ENCODE measurements around the gene PRDM16.

The PRDM16 gene

GRCh38 chr1:3215198-3216014, 146.4 kb downstream of the PRDM16 start:
- no peak for DNase-seq

GRCh38 chr1:3216015-3216391, 147.0 kb downstream of the PRDM16 start:
- DNase-seq, result no peak

GRCh38 chr1:3217181-3217641, 148.2 kb downstream of the PRDM16 start:
- DNase-seq, result no peak

- no peak for DNase-seq
Measured at GRCh38 chr1:3217979-3218679, 149.1 kb downstream of the PRDM16 start.

DNA sequence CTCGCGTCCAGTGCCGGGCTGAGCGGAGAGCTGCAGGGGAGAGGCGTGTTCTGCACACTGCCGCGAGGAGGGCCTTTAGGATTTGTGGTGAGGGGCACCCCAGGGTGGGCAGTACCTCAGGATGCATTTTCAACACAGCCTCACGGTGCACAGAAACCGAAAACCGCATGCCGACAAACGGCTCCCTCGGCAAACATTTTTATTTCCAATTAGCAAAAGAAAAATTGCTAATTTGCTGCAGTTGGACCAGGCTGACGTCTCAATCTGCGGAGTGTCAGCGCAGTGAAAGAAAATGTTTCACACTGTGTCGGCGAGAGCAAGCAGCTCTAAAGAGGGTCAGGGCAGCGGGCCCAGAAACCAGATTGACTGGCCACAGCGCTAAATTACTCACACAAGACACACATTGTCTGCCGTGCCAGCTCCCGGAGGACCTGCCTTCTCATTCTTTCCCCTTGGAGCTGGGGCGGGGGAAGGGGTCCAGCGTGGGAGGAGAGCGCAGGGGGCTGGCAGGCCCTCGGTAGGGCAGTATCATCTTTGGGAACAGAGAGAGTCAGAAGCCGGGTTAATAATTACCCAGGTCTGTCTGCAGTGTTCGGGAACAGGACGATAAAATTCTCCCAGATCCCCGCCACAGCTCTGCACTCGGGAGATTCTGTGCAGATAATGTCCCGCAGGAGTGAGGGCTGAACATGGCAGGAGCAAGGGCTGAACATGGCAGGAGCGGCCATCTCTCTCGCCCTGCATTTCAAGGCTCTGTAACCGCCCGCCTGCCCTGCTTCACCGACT, 150.2 kb downstream of the PRDM16 start:
- DNase-seq, result peak; percentile 69

- no peak for DNase-seq
Measured at GRCh38 chr1:3219791-3220467, 150.9 kb downstream of the PRDM16 start.

DNA sequence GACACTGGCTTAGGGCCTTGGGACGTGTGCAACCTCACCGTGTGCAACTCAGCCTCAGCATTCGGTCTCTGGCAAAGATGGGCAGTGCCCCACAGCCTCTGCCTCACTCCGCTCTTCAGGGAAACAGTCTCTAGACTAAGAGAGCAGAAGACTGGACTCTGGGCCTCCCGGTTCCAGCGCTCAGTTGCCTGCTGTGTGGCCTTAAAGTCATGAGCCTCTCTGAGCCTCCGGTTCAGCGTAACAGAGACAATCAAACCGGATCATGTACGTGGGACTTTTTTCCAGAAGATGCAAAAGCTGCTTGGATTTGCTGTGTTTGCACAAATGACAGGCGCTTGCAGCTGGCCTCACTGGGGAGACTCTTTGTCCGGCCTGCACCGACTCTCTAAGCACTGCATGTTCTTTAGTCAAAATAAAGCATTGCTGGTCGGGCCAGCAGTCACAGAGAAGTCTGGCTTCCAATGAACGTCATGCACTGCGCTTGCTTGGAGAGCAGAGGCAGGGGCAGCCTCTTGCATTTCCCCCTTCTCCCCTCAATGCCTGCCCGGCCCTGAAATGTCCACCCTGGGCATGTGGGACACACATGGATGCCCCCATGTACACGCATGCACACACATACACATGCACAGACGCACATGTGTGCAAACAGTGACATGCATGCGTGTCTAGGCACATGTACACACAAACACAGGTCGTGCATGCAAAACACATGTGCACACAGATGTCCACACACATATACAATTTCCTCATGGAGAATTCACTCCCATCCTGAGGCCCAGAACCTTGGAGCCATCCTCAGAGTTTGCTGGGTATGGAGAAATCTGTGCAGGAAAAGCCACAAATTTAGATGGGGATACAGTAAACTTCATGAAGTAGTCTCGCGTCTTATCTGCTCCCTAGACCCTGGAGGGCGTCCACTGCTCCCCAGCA, 152.4 kb downstream of the PRDM16 start:
- DNase-seq, result no peak

GRCh38 chr1:3222042-3222692, 153.2 kb downstream of the PRDM16 start:
- DNase-seq, result no peak

GRCh38 chr1:3225661-3226060, 156.7 kb downstream of the PRDM16 start:
- no peak for DNase-seq

DNA sequence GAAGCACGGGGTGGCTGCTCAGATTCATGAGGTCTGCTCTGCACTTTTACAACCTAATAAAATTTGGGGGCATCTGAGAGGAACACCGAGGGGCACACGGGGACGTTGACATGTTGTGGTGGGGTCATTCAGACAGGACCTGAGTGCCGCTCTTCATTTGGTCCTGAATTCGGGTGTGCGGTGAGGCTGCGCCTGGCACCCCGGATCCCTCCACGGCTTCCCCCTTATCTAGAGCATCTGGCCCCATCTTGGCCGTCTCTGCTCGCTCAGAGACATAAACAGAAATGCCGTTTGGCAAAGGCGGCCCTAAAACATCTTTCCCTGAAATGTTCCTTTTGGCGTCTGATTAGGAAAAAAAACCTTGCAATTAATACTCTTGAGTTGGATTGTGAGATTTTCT, 157.2 kb downstream of the PRDM16 start:
- no peak for DNase-seq

- DNase-seq, result no peak
Measured at GRCh38 chr1:3226701-3227350, 157.8 kb downstream of the PRDM16 start.

DNA sequence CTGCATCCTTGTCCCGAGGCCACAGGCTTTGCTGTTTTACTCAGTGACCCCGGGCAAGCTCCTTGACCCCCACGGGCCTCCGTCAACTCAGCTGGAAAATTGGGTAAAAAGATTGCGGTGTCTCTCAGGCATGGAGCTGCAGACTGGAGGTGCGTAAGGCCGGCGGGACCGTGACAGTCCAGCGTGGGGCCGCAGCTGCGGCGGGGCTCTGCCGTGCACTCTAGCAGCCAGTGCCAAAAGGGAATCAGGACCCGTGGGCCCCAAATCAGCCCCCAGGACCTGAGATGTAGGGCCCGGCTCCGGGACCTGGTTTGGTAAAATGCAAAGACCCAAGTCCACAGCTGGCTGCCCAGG, 158.3 kb downstream of the PRDM16 start:
- no peak for DNase-seq

DNA sequence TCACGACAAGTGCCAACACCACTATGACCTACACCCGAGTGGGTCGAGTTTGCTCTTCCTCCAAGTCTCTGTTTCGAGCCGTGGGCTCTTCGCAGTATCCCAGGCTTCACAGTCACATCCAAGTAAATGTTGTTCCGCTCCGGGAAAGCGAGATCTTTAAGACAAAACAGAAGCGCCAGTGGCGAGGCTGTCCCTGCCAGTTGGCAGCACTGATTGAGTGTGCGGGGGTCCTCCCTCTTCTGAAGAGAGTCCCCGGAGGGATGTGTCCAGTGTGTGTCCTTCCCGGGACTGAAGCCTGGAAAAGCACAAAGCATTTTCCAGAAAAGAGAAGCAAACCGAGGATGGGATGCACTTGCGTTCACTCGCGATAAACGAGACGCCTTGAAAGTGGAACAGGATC, 158.9 kb downstream of the PRDM16 start:
- DNase-seq, result no peak

DNA sequence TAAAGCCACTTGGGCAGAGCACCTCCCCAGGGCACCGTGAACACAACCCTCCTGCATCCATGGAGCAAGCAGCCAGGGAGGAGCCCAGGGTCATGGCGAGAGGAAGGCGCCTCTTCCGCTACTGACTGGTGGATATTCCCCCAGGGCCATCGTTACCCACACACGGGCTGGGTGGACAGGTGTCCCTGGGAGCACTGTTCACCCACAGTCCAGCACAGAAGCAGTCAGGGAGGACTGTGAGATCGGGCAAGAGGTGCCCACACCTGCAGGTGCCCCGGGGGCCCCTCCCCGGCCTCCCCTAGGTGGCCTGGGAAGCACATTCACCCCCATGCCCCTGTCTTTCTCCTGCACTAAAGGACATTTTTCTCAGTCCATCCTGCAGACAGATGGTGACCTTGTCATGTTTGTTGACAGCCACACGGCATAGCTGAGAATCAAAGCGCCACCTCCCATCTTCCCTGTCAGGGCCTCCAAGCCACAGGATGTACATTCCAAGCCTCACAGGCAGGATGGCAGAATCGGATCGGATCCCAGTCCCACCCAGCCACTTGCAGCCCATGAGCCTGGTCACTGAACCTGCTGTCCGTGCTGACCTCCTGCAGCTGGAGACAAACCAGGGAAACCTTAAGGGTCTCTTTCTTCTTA, 160.2 kb downstream of the PRDM16 start:
- no peak for DNase-seq

DNA sequence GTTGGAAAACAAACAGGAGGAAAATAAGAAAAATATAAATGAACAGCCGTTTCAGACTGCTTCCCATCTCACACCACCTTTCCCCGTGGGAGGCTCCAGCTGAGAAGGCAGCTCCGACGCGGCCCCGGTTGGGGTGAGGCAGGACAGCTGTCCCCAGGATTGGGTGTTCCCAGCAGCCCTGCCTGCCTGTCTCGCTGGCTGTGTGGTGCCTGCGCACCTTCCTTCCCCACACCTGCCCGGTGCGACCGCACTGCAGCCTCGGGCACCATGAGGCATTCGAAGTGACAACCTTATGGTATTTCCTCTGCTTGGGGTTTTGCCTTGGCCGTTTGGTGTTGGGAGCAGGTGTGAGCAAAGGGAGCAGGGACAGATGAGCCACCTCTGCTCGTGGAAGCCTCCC, 161.6 kb downstream of the PRDM16 start:
- no peak for DNase-seq

- no peak for DNase-seq
Measured at GRCh38 chr1:3231245-3231644, 162.2 kb downstream of the PRDM16 start.

GRCh38 chr1:3231826-3232225, 162.8 kb downstream of the PRDM16 start:
- no peak for DNase-seq

DNA sequence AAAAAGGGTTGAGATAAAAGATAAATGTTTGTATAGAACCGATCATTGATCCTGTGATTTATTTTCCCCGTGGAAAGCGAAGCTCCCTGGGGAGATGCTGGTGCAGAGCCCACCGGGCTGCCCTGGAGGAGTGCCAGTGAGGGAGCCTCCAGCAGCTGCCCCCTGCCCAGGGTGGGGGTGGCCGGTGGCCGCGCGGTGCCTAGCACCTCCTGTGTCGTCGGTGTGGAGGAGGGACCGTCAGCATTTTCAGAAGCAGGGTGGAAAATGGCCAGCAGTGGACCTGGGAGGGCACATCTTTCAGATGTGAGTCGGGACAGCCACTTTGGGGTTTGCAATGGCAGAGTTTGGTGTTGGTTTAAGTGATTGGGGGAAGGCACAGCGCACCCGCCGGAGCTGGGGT, 164.0 kb downstream of the PRDM16 start:
- no peak for DNase-seq

DNA sequence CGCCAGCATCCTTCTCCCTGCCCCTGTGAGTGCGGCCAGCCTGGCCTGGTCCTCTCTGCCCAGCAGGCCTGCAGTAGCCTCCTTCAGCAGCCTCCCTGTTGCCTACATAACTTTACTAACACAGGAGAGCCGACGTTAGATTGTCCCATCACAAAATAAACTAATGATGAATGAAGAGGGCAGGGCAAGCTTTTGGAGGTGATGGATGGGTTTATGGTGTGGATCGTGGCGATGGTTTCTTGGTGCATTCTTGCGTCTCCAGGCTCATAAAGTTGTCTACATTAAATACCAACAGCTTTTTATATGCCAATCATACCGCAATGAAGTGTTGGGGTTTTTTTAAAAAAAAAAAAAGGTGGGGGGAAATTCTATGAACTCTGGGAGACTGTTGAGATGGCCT, 164.5 kb downstream of the PRDM16 start:
- DNase-seq, result no peak

GRCh38 chr1:3234281-3234680, 165.3 kb downstream of the PRDM16 start:
- DNase-seq, result no peak
